HG03378 (cell line): Measurements from ENCODE around the gene NPBWR2.

ENCODE experiments used
- ATAC-seq: cut with Tn5 transposase; IDR thresholded peaks from one replicate; pipeline ENCODE4 v1.9.1; 2021; ENCODE audit warnings: mild to moderate bottlenecking, moderate library complexity; ENCODE audit not compliant: unreplicated experiment

The NPBWR2 gene, protein sequence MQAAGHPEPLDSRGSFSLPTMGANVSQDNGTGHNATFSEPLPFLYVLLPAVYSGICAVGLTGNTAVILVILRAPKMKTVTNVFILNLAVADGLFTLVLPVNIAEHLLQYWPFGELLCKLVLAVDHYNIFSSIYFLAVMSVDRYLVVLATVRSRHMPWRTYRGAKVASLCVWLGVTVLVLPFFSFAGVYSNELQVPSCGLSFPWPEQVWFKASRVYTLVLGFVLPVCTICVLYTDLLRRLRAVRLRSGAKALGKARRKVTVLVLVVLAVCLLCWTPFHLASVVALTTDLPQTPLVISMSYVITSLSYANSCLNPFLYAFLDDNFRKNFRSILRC

DNA sequence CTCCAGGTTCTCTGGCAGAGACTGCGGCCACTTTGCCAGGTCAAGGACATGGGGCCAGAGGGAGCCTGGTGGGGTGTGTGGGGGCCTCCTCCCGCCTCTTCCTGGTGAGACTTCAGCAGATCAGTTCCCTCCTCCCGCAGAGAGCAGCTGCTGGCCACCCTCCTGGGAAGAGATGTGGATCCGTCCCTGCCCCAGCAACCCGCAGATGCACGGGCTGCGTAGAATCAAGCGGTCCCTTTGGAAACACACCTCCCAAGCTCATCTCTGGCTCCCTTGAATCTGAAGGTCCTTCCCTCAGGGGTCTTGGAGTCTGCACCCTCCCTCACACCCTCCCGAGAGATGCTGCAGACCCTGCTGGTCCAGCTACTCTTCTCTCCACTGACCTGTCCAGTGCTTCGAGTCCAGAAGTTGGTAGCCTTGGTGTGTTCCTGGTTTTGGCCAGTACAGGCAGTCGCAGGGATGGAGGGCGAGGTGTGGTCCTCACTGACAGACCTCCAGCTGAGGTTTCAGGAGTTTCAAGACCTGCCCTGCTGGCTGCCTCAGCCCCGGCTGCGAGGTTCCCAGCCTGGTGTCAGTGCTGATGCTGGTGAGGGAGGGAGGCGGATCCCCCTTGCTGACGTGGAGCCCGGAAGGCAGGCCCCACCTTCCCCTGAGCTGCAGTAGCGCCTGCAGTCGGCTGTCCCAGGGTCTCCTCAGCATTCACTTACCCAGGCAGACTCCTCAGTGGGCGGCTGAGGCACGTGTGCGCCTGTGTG lies at the start of gene NPBWR2:
Gene NPBWR2 (minus strand): TSS at position 585 of the 755 bp plus-strand sequence. CDS start 734 bp downstream, outside the sequence.
- no peak for ATAC-seq

DNA sequence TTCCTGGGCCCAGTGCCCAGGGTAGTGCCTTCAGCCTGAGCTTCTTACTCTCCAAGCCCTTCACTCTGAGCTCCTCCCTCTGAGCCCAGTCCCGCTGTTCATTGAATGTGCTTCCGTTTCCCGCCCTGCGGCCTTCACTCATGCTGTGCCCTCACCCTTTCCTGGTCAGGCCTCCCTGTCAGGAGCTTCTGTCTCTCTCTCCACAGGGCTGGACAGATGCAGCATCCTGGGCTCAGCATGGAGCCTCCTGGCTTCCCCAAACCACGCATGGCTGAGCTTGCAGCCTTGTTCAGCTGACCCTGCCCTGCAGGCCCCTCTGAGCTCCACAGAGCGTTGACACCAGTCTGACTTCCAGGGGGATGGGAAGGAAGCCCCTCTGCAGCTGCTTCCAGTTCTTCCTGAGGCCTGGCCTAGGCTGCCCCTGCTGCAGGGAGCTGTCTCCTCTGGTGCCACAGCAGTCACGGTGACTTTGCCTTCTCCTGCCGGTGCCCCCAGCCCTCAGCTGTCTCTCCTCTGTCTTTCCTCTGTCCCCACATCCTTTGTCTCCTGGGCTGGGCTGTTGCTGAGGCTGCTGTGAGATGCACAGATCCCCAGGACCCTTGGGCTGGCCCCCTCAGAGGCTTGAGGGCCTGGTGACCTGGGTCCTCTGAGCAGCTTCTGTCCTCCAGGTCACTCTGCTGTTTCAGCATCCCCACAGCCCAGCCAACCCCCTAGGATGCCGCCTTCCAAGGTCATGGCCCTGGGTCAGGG lies 48.9 kb upstream of the NPBWR2 start:
- ATAC-seq, result no peak

- ATAC-seq, result no peak
Observed at GRCh38 chr20:64155258-64156135, 48.1 kb upstream of the NPBWR2 start.

GRCh38 chr20:64154590-64155257 lies 47.4 kb upstream of the NPBWR2 start:
- no peak for ATAC-seq

DNA sequence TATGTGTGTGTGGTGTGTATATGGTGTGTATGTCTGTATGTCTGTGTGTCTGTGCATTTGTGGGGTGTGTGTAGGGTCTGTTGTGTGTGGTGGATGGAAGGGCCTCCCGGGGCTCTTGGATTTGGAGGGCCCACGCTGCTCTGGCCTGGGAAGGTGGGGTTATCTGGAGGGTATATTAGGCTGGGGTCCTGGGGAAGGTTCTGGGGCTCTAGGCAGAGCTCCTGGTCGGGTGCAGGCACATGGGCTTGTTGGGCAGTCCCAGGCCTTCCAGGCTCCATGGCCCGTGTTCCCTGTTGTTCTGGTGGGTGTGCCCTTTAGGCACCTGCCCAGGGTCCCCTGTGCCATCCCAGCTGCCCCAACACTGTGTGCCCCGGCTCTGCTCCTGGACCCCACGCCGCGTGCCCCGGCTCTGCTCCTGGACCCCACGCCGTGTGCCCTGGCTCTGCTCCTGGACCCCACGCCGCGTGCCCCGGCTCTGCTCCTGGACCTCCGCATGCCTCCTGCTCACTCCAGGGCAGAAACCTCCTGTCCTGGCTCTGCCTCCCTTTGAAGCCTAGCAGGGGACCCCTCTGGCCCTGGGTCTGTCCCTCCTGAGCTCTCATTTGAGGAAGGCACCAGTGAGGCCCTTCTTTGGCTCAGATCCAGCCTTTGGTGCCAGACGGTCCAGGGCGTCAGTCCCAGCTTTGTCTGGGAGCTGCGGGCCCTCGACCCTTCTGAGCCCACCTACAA lies 46.7 kb upstream of the NPBWR2 start:
- ATAC-seq, result no peak

DNA sequence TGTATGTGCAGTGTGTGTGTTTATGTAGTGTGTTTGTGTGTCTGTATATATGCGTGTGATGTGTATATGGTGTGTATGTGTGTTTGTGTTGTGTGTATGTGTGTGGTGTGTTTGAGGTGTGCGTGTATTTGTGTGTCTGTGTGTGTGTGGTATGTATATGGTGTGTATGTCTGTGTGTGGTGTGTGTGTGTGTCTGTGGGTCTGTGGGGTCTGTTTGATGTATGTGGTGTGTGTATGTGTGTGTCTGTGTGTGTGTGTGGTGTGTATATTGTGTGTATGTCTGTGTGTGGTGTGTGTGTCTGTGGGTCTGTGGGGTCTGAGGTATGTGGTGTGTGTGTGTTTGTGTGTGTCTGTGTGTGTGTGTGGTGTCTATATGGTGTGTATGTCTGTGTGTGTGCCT lies 46.0 kb upstream of the NPBWR2 start:
- no peak for ATAC-seq

- ATAC-seq, result no peak
Observed at GRCh38 chr20:64152906-64153305, 45.5 kb upstream of the NPBWR2 start.

DNA sequence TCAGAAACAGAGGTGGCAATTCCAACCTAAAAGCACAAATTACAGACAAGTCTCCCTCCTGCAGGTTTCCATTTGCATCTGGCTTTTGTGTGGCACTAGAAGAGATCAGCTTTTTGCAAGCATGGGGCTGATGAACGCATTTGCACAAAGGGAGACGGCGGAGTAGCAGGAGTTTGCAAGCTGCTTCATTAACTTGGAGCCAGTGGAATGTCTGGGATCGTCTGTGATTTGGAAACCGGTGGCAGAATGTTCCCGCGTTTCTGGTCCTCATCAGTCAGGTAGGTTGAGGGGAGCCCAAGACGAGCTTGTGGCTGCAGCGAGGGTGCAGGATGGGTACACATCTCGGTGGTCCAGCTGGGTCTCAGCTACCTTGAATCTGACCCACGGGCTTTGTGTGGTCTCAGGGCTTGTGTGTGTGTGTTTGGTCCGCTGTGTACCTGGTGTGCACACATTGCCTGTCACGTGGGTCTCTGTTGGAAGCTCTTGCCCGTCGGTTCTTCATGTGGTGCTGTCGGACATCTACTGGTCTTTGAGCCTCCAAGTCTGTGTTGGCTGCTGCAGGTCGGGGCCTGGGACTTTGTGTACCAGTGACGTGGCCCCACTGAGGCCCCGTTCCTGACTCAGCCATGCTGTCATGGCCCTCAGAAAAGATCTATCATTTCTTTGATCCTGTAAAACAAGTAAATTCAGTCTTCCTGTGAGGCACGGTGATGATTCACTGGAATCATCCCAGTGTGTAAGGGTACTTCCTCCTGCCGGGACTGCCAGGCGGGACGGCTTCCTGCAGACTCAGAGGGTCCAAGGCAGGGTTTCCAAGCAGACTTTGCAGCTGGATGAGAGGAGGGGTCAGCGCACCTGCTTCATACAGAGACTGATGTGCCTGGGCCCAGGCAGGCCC lies 44.5 kb upstream of the NPBWR2 start:
- no peak for ATAC-seq

GRCh38 chr20:64150756-64151632 lies 43.6 kb upstream of the NPBWR2 start:
- no peak for ATAC-seq

- no peak for ATAC-seq
Observed at GRCh38 chr20:64149809-64150560, 42.6 kb upstream of the NPBWR2 start.

- ATAC-seq, result no peak
Observed at GRCh38 chr20:64149141-64149540, 41.8 kb upstream of the NPBWR2 start.

GRCh38 chr20:64148581-64148980 lies 41.2 kb upstream of the NPBWR2 start:
- no peak for ATAC-seq

- no peak for ATAC-seq
Observed at GRCh38 chr20:64146936-64147477, 39.6 kb upstream of the NPBWR2 start.

DNA sequence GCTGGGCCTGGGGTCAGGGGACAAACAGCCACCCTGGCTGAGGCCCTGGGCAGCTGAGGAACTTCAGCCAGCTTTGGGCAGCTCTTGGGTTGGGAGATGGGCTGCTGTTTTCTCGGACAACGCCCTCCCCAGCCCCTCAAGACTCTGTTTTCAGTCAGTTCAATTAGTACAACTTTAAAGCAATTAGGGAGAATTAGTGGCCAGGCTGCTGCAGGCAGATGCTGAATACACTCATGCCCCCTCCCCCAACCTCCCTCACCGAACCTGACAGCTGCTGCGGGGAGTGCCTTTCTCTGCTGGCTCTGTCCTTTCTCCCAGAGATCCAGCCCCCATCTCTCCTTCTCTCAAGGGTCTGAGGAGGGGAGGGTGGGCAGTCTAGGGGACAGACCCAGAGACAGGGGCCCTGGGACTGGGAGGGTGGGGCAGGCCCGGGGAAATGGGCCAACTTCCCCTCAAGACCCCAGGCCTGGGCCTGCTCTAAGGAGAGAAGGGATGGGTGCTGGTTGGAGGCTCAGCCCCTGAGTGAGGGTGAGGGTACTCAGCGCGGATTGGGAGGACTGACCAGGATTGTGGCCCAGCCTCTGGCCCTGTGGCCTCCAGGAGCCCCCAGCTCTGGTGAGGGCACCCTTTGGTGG lies 39.1 kb upstream of the NPBWR2 start:
- ATAC-seq, result no peak

- no peak for ATAC-seq
Observed at GRCh38 chr20:64145458-64146300, 38.3 kb upstream of the NPBWR2 start.
